ENCODE results near the gene CTNND2.

CTNND2 gene

GRCh38 chr5:11683666-11684065 is 220.6 kb downstream of the CTNND2 start:
- Histone ChIP-seq H3K27me3 (ENCODE audit: insufficient read depth, low read length) (no peaks in the 10 kb centered on the region), H3K4me1 (ENCODE audit: control insufficient read depth, insufficient read depth, low read length, unreplicated experiment) (no peaks in the 10 kb centered on the region)

GRCh38 chr5:11681796-11682195 is 222.4 kb downstream of the CTNND2 start:
- H3K4me3 ChIP-seq (ENCODE audit: low read depth, low read length) = no peak overlapping the region
- no peaks in the 10 kb centered on the region for H3K27me3 ChIP-seq (ENCODE audit: insufficient read depth, low read length)
- no peaks in the 10 kb centered on the region for H3K79me2 ChIP-seq (ENCODE audit: control insufficient read depth, insufficient read depth, low read length, unreplicated experiment)
- H2AFZ ChIP-seq (ENCODE audit: low read length, unreplicated experiment) = no peak overlapping the region
- no peak overlapping the region for H3K27ac ChIP-seq (ENCODE audit: low read depth, low read length)
- no peaks in the 10 kb centered on the region for H3K4me1 ChIP-seq (ENCODE audit: control insufficient read depth, insufficient read depth, low read length, unreplicated experiment)
- H3K36me3 ChIP-seq (ENCODE audit: insufficient read depth, low read length) = no peaks in the 10 kb centered on the region

More at GRCh38 chr5:11683666-11684065, 220.6 kb downstream of the CTNND2 start:
- Histone ChIP-seq H2AFZ (ENCODE audit: low read length, unreplicated experiment) (no peak overlapping the region), H3K4me3 (ENCODE audit: low read depth, low read length) (no peak overlapping the region), H3K36me3 (ENCODE audit: insufficient read depth, low read length) (no peaks in the 10 kb centered on the region), H3K79me2 (ENCODE audit: control insufficient read depth, insufficient read depth, low read length, unreplicated experiment) (no peaks in the 10 kb centered on the region), H3K27ac (ENCODE audit: low read depth, low read length) (no peak overlapping the region)

GRCh38 chr5:11679676-11680075 is 224.6 kb downstream of the CTNND2 start:
- H3K4me1 ChIP-seq (ENCODE audit: control insufficient read depth, insufficient read depth, low read length, unreplicated experiment) = no peaks in the 10 kb centered on the region
- H3K79me2 ChIP-seq (ENCODE audit: control insufficient read depth, insufficient read depth, low read length, unreplicated experiment) = no peaks in the 10 kb centered on the region
- no peak overlapping the region for H2AFZ ChIP-seq (ENCODE audit: low read length, unreplicated experiment)
- no peak overlapping the region for H3K4me3 ChIP-seq (ENCODE audit: low read depth, low read length)
- H3K36me3 ChIP-seq (ENCODE audit: insufficient read depth, low read length) = no peaks in the 10 kb centered on the region
- no peaks in the 10 kb centered on the region for H3K27me3 ChIP-seq (ENCODE audit: insufficient read depth, low read length)
- no peak overlapping the region for H3K27ac ChIP-seq (ENCODE audit: low read depth, low read length)

GRCh38 chr5:11675184-11675583 is 229.1 kb downstream of the CTNND2 start:
- Histone ChIP-seq H3K27me3 (ENCODE audit: insufficient read depth, low read length) (no peaks in the 10 kb centered on the region), H3K27ac (ENCODE audit: low read depth, low read length) (no peak overlapping the region), H3K4me3 (ENCODE audit: low read depth, low read length) (no peak overlapping the region), H2AFZ (ENCODE audit: low read length, unreplicated experiment) (no peak overlapping the region), H3K4me1 (ENCODE audit: control insufficient read depth, insufficient read depth, low read length, unreplicated experiment) (no peaks in the 10 kb centered on the region), H3K36me3 (ENCODE audit: insufficient read depth, low read length) (no peaks in the 10 kb centered on the region), H3K79me2 (ENCODE audit: control insufficient read depth, insufficient read depth, low read length, unreplicated experiment) (no peaks in the 10 kb centered on the region)

- H3K27me3 ChIP-seq (ENCODE audit: insufficient read depth, low read length) = no peaks in the 10 kb centered on the region
- H2AFZ ChIP-seq (ENCODE audit: low read length, unreplicated experiment) = no peak overlapping the region
- H3K4me1 ChIP-seq (ENCODE audit: control insufficient read depth, insufficient read depth, low read length, unreplicated experiment) = no peaks in the 10 kb centered on the region
- H3K4me3 ChIP-seq (ENCODE audit: low read depth, low read length) = no peak overlapping the region
- no peak overlapping the region for H3K27ac ChIP-seq (ENCODE audit: low read depth, low read length)
- no peaks in the 10 kb centered on the region for H3K36me3 ChIP-seq (ENCODE audit: insufficient read depth, low read length)
- H3K79me2 ChIP-seq (ENCODE audit: control insufficient read depth, insufficient read depth, low read length, unreplicated experiment) = no peaks in the 10 kb centered on the region
Measured at GRCh38 chr5:11672385-11673085, 231.7 kb downstream of the CTNND2 start.

- no peaks in the 10 kb centered on the region for H3K4me1 ChIP-seq (ENCODE audit: control insufficient read depth, insufficient read depth, low read length, unreplicated experiment)
- no peak overlapping the region for H3K27ac ChIP-seq (ENCODE audit: low read depth, low read length)
- H2AFZ ChIP-seq (ENCODE audit: low read length, unreplicated experiment) = no peak overlapping the region
- no peaks in the 10 kb centered on the region for H3K79me2 ChIP-seq (ENCODE audit: control insufficient read depth, insufficient read depth, low read length, unreplicated experiment)
- no peaks in the 10 kb centered on the region for H3K36me3 ChIP-seq (ENCODE audit: insufficient read depth, low read length)
- no peak overlapping the region for H3K4me3 ChIP-seq (ENCODE audit: low read depth, low read length)
- H3K27me3 ChIP-seq (ENCODE audit: insufficient read depth, low read length) = no peaks in the 10 kb centered on the region
Measured at GRCh38 chr5:11658376-11658775, 245.9 kb downstream of the CTNND2 start.

GRCh38 chr5:11656916-11657315 is 247.3 kb downstream of the CTNND2 start:
- Histone ChIP-seq H3K27me3 (ENCODE audit: insufficient read depth, low read length) (no peaks in the 10 kb centered on the region), H3K36me3 (ENCODE audit: insufficient read depth, low read length) (no peaks in the 10 kb centered on the region), H3K4me3 (ENCODE audit: low read depth, low read length) (no peak overlapping the region), H3K4me1 (ENCODE audit: control insufficient read depth, insufficient read depth, low read length, unreplicated experiment) (no peaks in the 10 kb centered on the region), H3K79me2 (ENCODE audit: control insufficient read depth, insufficient read depth, low read length, unreplicated experiment) (no peaks in the 10 kb centered on the region), H3K27ac (ENCODE audit: low read depth, low read length) (no peak overlapping the region), H2AFZ (ENCODE audit: low read length, unreplicated experiment) (no peak overlapping the region)

- Histone ChIP-seq H3K36me3 (ENCODE audit: insufficient read depth, low read length) (no peaks in the 10 kb centered on the region), H3K4me3 (ENCODE audit: low read depth, low read length) (no peak overlapping the region), H3K4me1 (ENCODE audit: control insufficient read depth, insufficient read depth, low read length, unreplicated experiment) (no peaks in the 10 kb centered on the region), H2AFZ (ENCODE audit: low read length, unreplicated experiment) (no peak overlapping the region), H3K27me3 (ENCODE audit: insufficient read depth, low read length) (no peaks in the 10 kb centered on the region), H3K27ac (ENCODE audit: low read depth, low read length) (no peak overlapping the region), H3K79me2 (ENCODE audit: control insufficient read depth, insufficient read depth, low read length, unreplicated experiment) (no peaks in the 10 kb centered on the region)
Measured at GRCh38 chr5:11655681-11656080, 248.6 kb downstream of the CTNND2 start.

GRCh38 chr5:11650936-11651335 is 253.3 kb downstream of the CTNND2 start:
- Histone ChIP-seq H3K4me1 (ENCODE audit: control insufficient read depth, insufficient read depth, low read length, unreplicated experiment) (no peaks in the 10 kb centered on the region), H3K27me3 (ENCODE audit: insufficient read depth, low read length) (no peaks in the 10 kb centered on the region), H3K36me3 (ENCODE audit: insufficient read depth, low read length) (no peaks in the 10 kb centered on the region), H3K79me2 (ENCODE audit: control insufficient read depth, insufficient read depth, low read length, unreplicated experiment) (no peaks in the 10 kb centered on the region), H3K4me3 (ENCODE audit: low read depth, low read length) (no peak overlapping the region), H2AFZ (ENCODE audit: low read length, unreplicated experiment) (no peak overlapping the region), H3K27ac (ENCODE audit: low read depth, low read length) (no peak overlapping the region)

- Histone ChIP-seq H3K79me2 (ENCODE audit: control insufficient read depth, insufficient read depth, low read length, unreplicated experiment) (no peaks in the 10 kb centered on the region), H3K4me1 (ENCODE audit: control insufficient read depth, insufficient read depth, low read length, unreplicated experiment) (no peaks in the 10 kb centered on the region), H3K27ac (ENCODE audit: low read depth, low read length) (no peak overlapping the region), H3K36me3 (ENCODE audit: insufficient read depth, low read length) (no peaks in the 10 kb centered on the region), H3K4me3 (ENCODE audit: low read depth, low read length) (no peak overlapping the region), H3K27me3 (ENCODE audit: insufficient read depth, low read length) (no peaks in the 10 kb centered on the region), H2AFZ (ENCODE audit: low read length, unreplicated experiment) (no peak overlapping the region)
Measured at GRCh38 chr5:11646141-11646540, 258.1 kb downstream of the CTNND2 start.

- no peaks in the 10 kb centered on the region for H3K36me3 ChIP-seq (ENCODE audit: insufficient read depth, low read length)
Measured at GRCh38 chr5:11642438-11642837, 261.8 kb downstream of the CTNND2 start.

More at GRCh38 chr5:11642438-11642837, 261.8 kb downstream of the CTNND2 start:
- H3K27ac ChIP-seq (ENCODE audit: low read depth, low read length) = no peak overlapping the region
- H3K4me1 ChIP-seq (ENCODE audit: control insufficient read depth, insufficient read depth, low read length, unreplicated experiment) = no peaks in the 10 kb centered on the region
- H3K27me3 ChIP-seq (ENCODE audit: insufficient read depth, low read length) = no peaks in the 10 kb centered on the region
- no peak overlapping the region for H3K4me3 ChIP-seq (ENCODE audit: low read depth, low read length)
- no peak overlapping the region for H2AFZ ChIP-seq (ENCODE audit: low read length, unreplicated experiment)
- H3K79me2 ChIP-seq (ENCODE audit: control insufficient read depth, insufficient read depth, low read length, unreplicated experiment) = no peaks in the 10 kb centered on the region
